ENCODE measurements around the gene FANCC. TPM values are rescaled to one million over a fixed set of nuclear protein-coding genes. Genes with fewer than 3 reads are reported as not detected.
A peak's percentile ranks its signal among the peaks of the same experiment; 100 is the strongest.

The FANCC gene
- total and polyA plus RNA-seq, 2 of the 8 experiments (the other 6 are each of a cell fraction or from before 2014, with no cell fraction given) = 7.8 to 15.2 TPM

DNA sequence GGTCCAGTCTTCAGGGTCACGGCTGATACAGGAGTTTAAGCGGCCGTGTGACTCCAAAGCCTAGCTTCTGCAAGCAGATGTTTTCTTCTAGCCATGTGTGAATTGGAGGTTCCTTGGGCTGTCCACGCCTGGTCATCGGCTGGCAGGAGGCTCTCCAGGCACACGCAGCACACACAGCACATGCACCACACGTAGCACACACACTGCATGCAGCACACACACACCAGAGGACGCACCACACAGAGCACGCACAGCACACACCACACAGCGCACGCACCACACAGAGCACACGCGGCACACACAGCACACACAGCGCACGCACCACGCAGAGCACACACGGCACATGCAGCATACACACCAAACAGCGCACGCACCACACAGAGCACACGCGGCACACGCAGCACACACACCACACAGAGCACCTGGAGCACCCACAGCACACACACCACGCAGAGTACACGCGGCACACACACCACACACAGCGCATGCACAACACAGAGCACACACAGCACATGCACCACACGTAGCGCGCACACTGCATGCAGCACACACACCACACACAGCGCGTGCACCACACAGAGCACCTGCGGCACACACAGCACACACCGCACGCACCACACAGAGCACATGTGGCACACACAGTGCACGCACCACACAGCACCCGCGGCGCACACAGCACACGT lies 234.3 kb downstream of the FANCC start:
- Histone ChIP-seq H2BK120ac (replicated peaks; ENCODE audit: low read depth, low read length) (no peak overlapping the region), H3K4me3 (ENCODE audit: extremely low read depth in 1 of 4, insufficient read depth in 2 of 4, low read depth in 3 of 4, low read length in 4 of 4) (no peak overlapping the region), H3K4me1 (replicated peaks in 1 of 4; ENCODE audit: control insufficient read depth in 3 of 4, insufficient read depth in 4 of 4, low read length in 3 of 4) (peaks cover 0 to 9% (median 0%) of the 10 kb centered on the region in 4 experiments; a peak in 2 of 7 replicates), H4K5ac (ENCODE audit: insufficient read length, low read depth, low read length) (no peak overlapping the region), H2BK5ac (ENCODE audit: low read depth, low read length) (peak overlapping the region; percentile 92), H3K9ac (replicated peaks in 1 of 4; ENCODE audit: extremely low read depth in 1 of 4, low read depth in 3 of 4, low read length in 3 of 4) (no peak overlapping the region; a peak in 1 of 7 replicates), H2BK20ac (ENCODE audit: low read length) (0 out of 2 replicates have a peak overlapping the region, but pooled peaks have one; percentile 72), H3K56ac (replicated peaks; ENCODE audit: insufficient read length, low read depth, low read length) (peak overlapping the region; percentile 8), H3K79me1 (ENCODE audit: low read depth, low read length) (no peaks in the 10 kb centered on the region; the same call in 1 of the 2 replicates), H4K20me1 (replicated peaks in 1 of 2; ENCODE audit: control insufficient read depth in 1 of 2, insufficient read depth in 2 of 2, low read length in 2 of 2) (peaks cover 0 to 9% of the 10 kb centered on the region in 2 experiments), H3K27me3 (replicated peaks in 1 of 4; ENCODE audit: control insufficient read depth in 3 of 4, extremely low read depth in 1 of 4, insufficient read depth in 3 of 4, low read length in 3 of 4) (no peaks in the 10 kb centered on the region), H2BK12ac (ENCODE audit: low read depth, low read length) (peak overlapping the region; percentile 80; the same call in 1 of the 2 replicates), H4K91ac (replicated peaks; ENCODE audit: insufficient read length, low read length) (peak overlapping the region; percentile 97), H3K4me2 (ENCODE audit: insufficient read depth in 1 of 2, low read depth in 2 of 2, low read length in 2 of 2) (no peak overlapping the region), H3K18ac (ENCODE audit: extremely low read depth, low read length) (no peak overlapping the region), H3K9me3 (ENCODE audit: insufficient read depth in 2 of 2, low read depth in 1 of 2, low read length in 1 of 2) (no peaks in the 10 kb centered on the region), H2AK5ac (ENCODE audit: low read depth, low read length) (peak overlapping the region; percentile 66; the same call in 1 of the 2 replicates), H3K23me2 (ENCODE audit: low read depth, low read length) (peaks cover 2% of the 10 kb centered on the region; the same call in 1 of the 2 replicates), H3K23ac (ENCODE audit: insufficient read length) (no peak overlapping the region), H3K4ac (replicated peaks; ENCODE audit: insufficient read length, low read depth, low read length) (no peak overlapping the region), H4K8ac (ENCODE audit: extremely low read depth, insufficient read depth, low read length) (peak overlapping the region; percentile 57), H2BK15ac (ENCODE audit: low read length) (0 out of 2 replicates have a peak overlapping the region, but pooled peaks have one; percentile 8), H3K36me3 (ENCODE audit: control insufficient read depth in 2 of 4, insufficient read depth in 4 of 4, low read length in 3 of 4) (peaks cover 0 to 6% (median 1%) of the 10 kb centered on the region in 4 experiments; a peak in 2 of 8 replicates), H2AFZ (ENCODE audit: low read length) (no peak overlapping the region), H3K79me2 (ENCODE audit: control insufficient read depth in 1 of 2, insufficient read depth in 2 of 2, low read length in 2 of 2) (no peaks in the 10 kb centered on the region), H3K27ac (ENCODE audit: low read depth, low read length) (no peak overlapping the region), H3K14ac (ENCODE audit: insufficient read length) (no peak overlapping the region)
- FAIRE-seq (no peak), DNase-seq (ENCODE audit: low read depth in 1 of 2, low spot score in 2 of 2) (no peak)
- WGBS, 2 experiments (ENCODE audit: extremely low coverage in 1 of 2, insufficient coverage in 1 of 2, insufficient read length in 1 of 2, insufficient replicate concordance in 2 of 2, low coverage in 1 of 2, low lambda C conversion rate in 2 of 2, missing lambda C conversion rate in 1 of 2) = 93% methylated on average over 39 of the region's 39 CpGs; no CpG with 5 or more reads in 1 of the 2 experiments
- TF ChIP-seq BCL11A (IDR thresholded peaks at IDR 0.05; ENCODE audit: low read depth in 2 of 2, low read length in 2 of 2) (no peak), SIN3A (conservative IDR thresholded peaks at IDR 0.05 in 1 of 2, IDR thresholded peaks at IDR 0.05 in 1 of 2; ENCODE audit: low read depth in 1 of 2, low read length in 2 of 2) (no peak), SUZ12 (IDR thresholded peaks at IDR 0.05; ENCODE audit: low read length) (no peak), ASH2L (IDR thresholded peaks at IDR 0.05; ENCODE audit: low read length) (no peak)
- ChIA-PET POLR2A (ENCODE audit: partially characterized antibody) (no interaction called here), CTCF (ENCODE audit: partially characterized antibody) (interaction anchor here (0.7 to 3.8 kb wide), 9 partner anchors 10 to 460 kb away, joined by 3 to 20 read pairs (median 3); no protein-coding TSS in a partner anchor)
